Fibroblast of lung (primary cell): ENCODE data around the gene OSBP. TPM values are rescaled to one million over a fixed set of nuclear protein-coding genes. Genes with fewer than 3 reads are reported as not detected.

ENCODE experiments used
- DNase-seq, 2 donors: peaks; one replicate each; pipeline versions ENCODE4 v3.0.0 to v3.0.0-alpha.2; 2010; ENCODE audit warnings: low read depth in 2 of 2
- H2AFZ ChIP-seq: 2 replicates; pipeline ENCODE4 v1.5.1; 2012; ENCODE audit warnings: low read length, control low read depth, inconsistent platforms
- H3K27ac ChIP-seq: 2 replicates; pipeline ENCODE4 v1.5.1; 2011; ENCODE audit warnings: low read length, control low read depth; ENCODE audit not compliant: insufficient read depth
- H3K27me3 ChIP-seq: 2 replicates; pipeline ENCODE4 v1.5.1; 2011; ENCODE audit warnings: mild to moderate bottlenecking, low read length; ENCODE audit not compliant: control insufficient read depth, insufficient read depth
- H3K36me3 ChIP-seq: 2 replicates; pipeline ENCODE4 v1.5.1; 2011; ENCODE audit warnings: low read length; ENCODE audit not compliant: control insufficient read depth, insufficient read depth
- H3K4me1 ChIP-seq: 2 replicates; pipeline ENCODE4 v1.5.1; 2011; ENCODE audit warnings: low read length; ENCODE audit not compliant: control insufficient read depth, insufficient read depth; ENCODE audit errors: extremely low read depth
- H3K4me2 ChIP-seq: 2 replicates; pipeline ENCODE4 v1.5.1; 2011; ENCODE audit warnings: low read length, control low read depth; ENCODE audit not compliant: insufficient read depth; ENCODE audit errors: extremely low read depth
- H3K4me3 ChIP-seq, 4 experiments: fragments of 200-600 bp in 1 of 4; sonication (generic) in 1 of 4; replicated peaks in 1 of 4; 2 replicates each; pipeline ENCODE4 v1.5.1; 2011 to 2016; ENCODE audit warnings: low read length in 4 of 4, low read depth in 3 of 4, mild to moderate bottlenecking in 3 of 4, control low read depth in 2 of 4, inconsistent platforms in 1 of 4, mixed read lengths in 1 of 4; ENCODE audit not compliant: insufficient read depth in 1 of 4; ENCODE audit errors: control extremely low read depth in 1 of 4
- H3K79me2 ChIP-seq: 2 replicates; pipeline ENCODE4 v1.5.1; 2012; ENCODE audit warnings: mild to moderate bottlenecking, low read length, inconsistent platforms; ENCODE audit not compliant: control insufficient read depth, insufficient read depth
- H3K9ac ChIP-seq: 2 replicates; pipeline ENCODE4 v1.5.1; 2011; ENCODE audit warnings: mild to moderate bottlenecking, low read length, control low read depth; ENCODE audit not compliant: insufficient read depth
- H3K9me3 ChIP-seq: 2 replicates; pipeline ENCODE4 v1.5.1; 2012; ENCODE audit warnings: low read depth, low read length; ENCODE audit not compliant: control insufficient read depth, insufficient read depth
- H4K20me1 ChIP-seq: 2 replicates; pipeline ENCODE4 v1.5.1; 2011; ENCODE audit warnings: low read length; ENCODE audit not compliant: control insufficient read depth, insufficient read depth; ENCODE audit errors: extremely low read depth
- EZH2 ChIP-seq: IDR thresholded peaks from 2 replicates; pipeline ENCODE4 v1.5.1; 2012; ENCODE audit warnings: low read length, control low read depth, mild to moderate bottlenecking; ENCODE audit errors: missing control alignments
- polyA plus RNA-seq, 2 donors: library from polyadenylated mRNA; depleted of rRNA in 1 of 2; stranded (reverse) in 1 of 2; unstranded in 1 of 2; fragments of >200 nt; gene quantifications; 2 replicates each; pipeline ENCODE4 v1.2.1, GENCODE V29; 2011 to 2012; ENCODE audit warnings: missing spikeins in 1 of 2
- total RNA-seq: library from RNA; depleted of rRNA; stranded (reverse); fragments of >200 nt; gene quantifications from 2 replicates; pipeline ENCODE4 v1.2.1, GENCODE V29; 2014
- TF ChIP-seq, protein P1 (sequence below), 2 donors: IDR thresholded peaks in 1 of 2; conservative IDR thresholded peaks in 1 of 2; 1 replicate in 1 of 2; 2 replicates in 1 of 2; pipeline ENCODE4 v1.5.1; 2011 to 2012; ENCODE audit warnings: low read length in 2 of 2, control low read depth in 1 of 2, inconsistent platforms in 1 of 2, low read depth in 1 of 2, mild to moderate bottlenecking in 1 of 2

The OSBP gene
- total and polyA plus RNA-seq, 2 donors (not counting 1 experiment from before 2014, with no cell fraction given), result 34.0 to 44.1 TPM

DNA sequence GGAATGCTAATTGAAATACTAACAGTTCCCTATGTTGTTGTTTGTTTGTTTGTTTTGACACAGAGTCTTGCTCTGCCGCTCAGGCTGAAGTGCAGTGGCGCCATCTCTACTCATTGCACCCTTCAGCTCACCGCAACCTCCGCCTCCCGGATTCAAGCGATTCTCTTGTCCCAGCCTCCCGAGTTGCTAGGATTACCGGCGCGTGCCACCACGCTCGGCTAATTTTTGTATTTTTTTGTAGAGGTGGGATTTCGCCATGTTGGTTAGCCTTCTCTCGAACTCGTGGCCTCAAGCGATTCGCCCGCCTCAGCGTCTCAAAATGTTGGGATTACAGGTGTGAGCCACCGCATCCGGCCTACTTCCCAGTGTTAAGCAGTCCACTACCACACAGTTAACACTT lies 62.3 kb downstream of the OSBP start:
- H3K79me2 ChIP-seq, result no peaks in the 10 kb centered on the region
- no peak overlapping the region for H2AFZ ChIP-seq
- no peaks in the 10 kb centered on the region for H4K20me1 ChIP-seq
- no peak overlapping the region for H3K9ac ChIP-seq
- no peaks in the 10 kb centered on the region for H3K27me3 ChIP-seq
- no peak overlapping the region for H3K4me3 ChIP-seq
- no peaks in the 10 kb centered on the region for H3K36me3 ChIP-seq
- H3K4me1 ChIP-seq, result peaks cover 6% of the 10 kb centered on the region
- TF ChIP-seq, protein P1, sequence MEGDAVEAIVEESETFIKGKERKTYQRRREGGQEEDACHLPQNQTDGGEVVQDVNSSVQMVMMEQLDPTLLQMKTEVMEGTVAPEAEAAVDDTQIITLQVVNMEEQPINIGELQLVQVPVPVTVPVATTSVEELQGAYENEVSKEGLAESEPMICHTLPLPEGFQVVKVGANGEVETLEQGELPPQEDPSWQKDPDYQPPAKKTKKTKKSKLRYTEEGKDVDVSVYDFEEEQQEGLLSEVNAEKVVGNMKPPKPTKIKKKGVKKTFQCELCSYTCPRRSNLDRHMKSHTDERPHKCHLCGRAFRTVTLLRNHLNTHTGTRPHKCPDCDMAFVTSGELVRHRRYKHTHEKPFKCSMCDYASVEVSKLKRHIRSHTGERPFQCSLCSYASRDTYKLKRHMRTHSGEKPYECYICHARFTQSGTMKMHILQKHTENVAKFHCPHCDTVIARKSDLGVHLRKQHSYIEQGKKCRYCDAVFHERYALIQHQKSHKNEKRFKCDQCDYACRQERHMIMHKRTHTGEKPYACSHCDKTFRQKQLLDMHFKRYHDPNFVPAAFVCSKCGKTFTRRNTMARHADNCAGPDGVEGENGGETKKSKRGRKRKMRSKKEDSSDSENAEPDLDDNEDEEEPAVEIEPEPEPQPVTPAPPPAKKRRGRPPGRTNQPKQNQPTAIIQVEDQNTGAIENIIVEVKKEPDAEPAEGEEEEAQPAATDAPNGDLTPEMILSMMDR (conservative IDR thresholded peaks at IDR 0.05 in 1 of 2, IDR thresholded peaks at IDR 0.05 in 1 of 2; ENCODE audit: low read depth in 1 of 2, low read length in 2 of 2), result no peak
- TF ChIP-seq EZH2, result no peak
- H3K4me2 ChIP-seq, result no peak overlapping the region
- no peak for DNase-seq
- H3K9me3 ChIP-seq, result no peaks in the 10 kb centered on the region
- H3K27ac ChIP-seq, result no peak overlapping the region

DNA sequence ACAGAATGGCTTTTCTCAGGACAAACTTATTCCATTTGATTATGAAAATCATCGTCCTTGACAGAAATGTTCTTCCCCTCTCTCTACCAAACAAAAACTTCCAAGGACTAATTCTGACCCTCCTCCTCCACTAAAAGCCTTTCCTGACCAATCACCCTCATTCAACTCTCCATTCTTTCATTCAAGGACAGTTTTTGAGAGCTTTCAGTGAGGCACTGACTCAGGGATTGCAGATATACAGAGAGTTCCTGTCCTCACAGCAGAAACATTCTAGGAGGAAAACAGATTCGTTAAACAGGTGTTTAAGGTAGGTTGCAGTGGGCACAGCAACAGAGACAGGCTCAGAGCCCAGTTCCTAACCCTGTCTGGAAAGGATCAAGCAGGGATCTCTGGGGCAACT lies 62.7 kb downstream of the OSBP start:
- H3K9ac ChIP-seq, result no peak overlapping the region
- no peak for DNase-seq
- H3K9me3 ChIP-seq, result no peaks in the 10 kb centered on the region
- no peaks in the 10 kb centered on the region for H3K27me3 ChIP-seq
- no peak for TF ChIP-seq EZH2
- TF ChIP-seq, protein P1 (conservative IDR thresholded peaks at IDR 0.05 in 1 of 2, IDR thresholded peaks at IDR 0.05 in 1 of 2; ENCODE audit: low read depth in 1 of 2, low read length in 2 of 2), result no peak
- peak overlapping the region in 1 of 4 experiments; percentile 95 for H3K4me3 ChIP-seq
- no peaks in the 10 kb centered on the region for H3K79me2 ChIP-seq
- no peak overlapping the region for H3K4me2 ChIP-seq
- H3K27ac ChIP-seq, result no peak overlapping the region
- no peak overlapping the region for H2AFZ ChIP-seq
- H3K4me1 ChIP-seq, result peaks cover 6% of the 10 kb centered on the region
- H3K36me3 ChIP-seq, result no peaks in the 10 kb centered on the region
- H4K20me1 ChIP-seq, result no peaks in the 10 kb centered on the region

- TF ChIP-seq, protein P1 (conservative IDR thresholded peaks at IDR 0.05 in 1 of 2, IDR thresholded peaks at IDR 0.05 in 1 of 2; ENCODE audit: low read depth in 1 of 2, low read length in 2 of 2), result no peak
- no peak for TF ChIP-seq EZH2
- peak overlapping the region; percentile 55 to 95 (median 75) for H3K4me3 ChIP-seq
- no peaks in the 10 kb centered on the region for H3K27me3 ChIP-seq
- H3K4me1 ChIP-seq, result peaks cover 6% of the 10 kb centered on the region
- DNase-seq, result peak; percentile 80 to 94
- no peaks in the 10 kb centered on the region for H4K20me1 ChIP-seq
- peak overlapping the region; percentile 67 for H2AFZ ChIP-seq
- H3K9me3 ChIP-seq, result no peaks in the 10 kb centered on the region
- peak overlapping the region; percentile 74 for H3K27ac ChIP-seq
- peak overlapping the region; percentile 25 for H3K9ac ChIP-seq
- peak overlapping the region; percentile 73 for H3K4me2 ChIP-seq
- H3K36me3 ChIP-seq, result no peaks in the 10 kb centered on the region
- no peaks in the 10 kb centered on the region for H3K79me2 ChIP-seq
Observed at GRCh38 chr11:59551659-59552521, 63.7 kb downstream of the OSBP start.
